GM12878 (cell line): ENCODE results near the gene SPIB. TPM values are rescaled to one million over a fixed set of nuclear protein-coding genes. Genes with fewer than 3 reads are reported as not detected.

ENCODE experiments used
- ATAC-seq: fragments of 200-7000 bp; cut with Tn5 transposase; 3 replicates; pipeline ENCODE4 v1.9.1; 2020; ENCODE audit warnings: mild to moderate bottlenecking, moderate library complexity
- BruUV-seq: library from RNA; stranded (reverse); fragments of 400-500 nt; replicated peaks from 2 replicates; lab custom pipeline; 2021; lab: Mats Ljungman, UMichigan
- CTCF ChIA-PET: fragments of 300-600 bp; sonication (Branson Sonifier 250); formaldehyde crosslinking; extraction: SDS; loops from one replicate; lab custom pipeline; 2021; ENCODE audit warnings: inconsistent platforms; lab: Yijun Ruan, JAX
- POLR2A ChIA-PET: fragments of 350-600 bp; formaldehyde crosslinking; extraction: SDS; loops from one replicate; lab custom pipeline; 2021; ENCODE audit warnings: inconsistent platforms; lab: Charles Lee
- RAD21 ChIA-PET: fragments of 300-600 bp; sonication (Branson Sonifier 250); formaldehyde crosslinking; loops from one replicate; lab custom pipeline; 2023; ENCODE audit warnings: antibody characterized with exemption; ENCODE audit not compliant: unreplicated experiment; lab: Charles Lee
- SMC1A ChIA-PET: fragments of 300-600 bp; sonication (Branson Sonifier 250); formaldehyde crosslinking; loops from one replicate; lab custom pipeline; 2023; ENCODE audit not compliant: unreplicated experiment, uncharacterized antibody; lab: Charles Lee
- DNase-seq: peaks from one replicate; pipeline ENCODE4 v3.0.0-alpha.2; 2011; ENCODE audit warnings: low read depth, low spot score
- FAIRE-seq: peaks from 3 replicates; lab custom pipeline; 2011; peaks lifted over from hg19 to GRCh38; lab: Jason Lieb, UNC
- H2AFZ ChIP-seq: 2 replicates; pipeline ENCODE4 v1.6.0; 2011; ENCODE audit warnings: low read depth, low read length, control low read depth; ENCODE audit not compliant: control insufficient read depth
- H3K27ac ChIP-seq: 2 replicates; pipeline ENCODE4 v1.5.1; 2011; ENCODE audit warnings: control low read depth; ENCODE audit not compliant: control insufficient read depth, insufficient read depth
- H3K27me3 ChIP-seq, 2 experiments: replicated peaks in 1 of 2; 2 replicates each; pipeline versions ENCODE4 v1.6.0 to v1.6.1; 2011; ENCODE audit warnings: low read length in 1 of 2; ENCODE audit not compliant: control insufficient read depth in 2 of 2, insufficient read depth in 2 of 2
- H3K36me3 ChIP-seq, 2 experiments: 2 replicates each; pipeline ENCODE4 v1.5.1; 2011; ENCODE audit warnings: low read length in 1 of 2; ENCODE audit not compliant: control insufficient read depth in 2 of 2, insufficient read depth in 2 of 2
- H3K4me1 ChIP-seq: 2 replicates; pipeline ENCODE4 v1.6.1; 2011; ENCODE audit warnings: mild to moderate bottlenecking, low read length, moderate library complexity, mixed read lengths; ENCODE audit not compliant: control insufficient read depth, insufficient read depth
- H3K4me2 ChIP-seq: 2 replicates; pipeline ENCODE4 v1.6.0; 2011; ENCODE audit warnings: control low read depth; ENCODE audit not compliant: control insufficient read depth, insufficient read depth
- H3K4me3 ChIP-seq: fragments of 200-600 bp; sonication (generic); 2 replicates; pipeline ENCODE4 v1.5.1; 2016
- H3K79me2 ChIP-seq: 2 replicates; pipeline ENCODE4 v1.6.0; 2011; ENCODE audit warnings: low read length; ENCODE audit not compliant: control insufficient read depth, insufficient read depth
- H3K9ac ChIP-seq: 2 replicates; pipeline ENCODE4 v1.8.0; 2011; ENCODE audit warnings: low read length, control low read depth, mixed read lengths; ENCODE audit not compliant: control insufficient read depth, insufficient read depth
- H3K9me3 ChIP-seq: replicated peaks from 3 replicates; pipeline ENCODE4 v1.5.1; 2011; ENCODE audit warnings: mild to moderate bottlenecking, low read length; ENCODE audit not compliant: control insufficient read depth, insufficient read depth
- H4K20me1 ChIP-seq: 2 replicates; pipeline ENCODE4 v1.6.0; 2011; ENCODE audit not compliant: control insufficient read depth, insufficient read depth
- EED ChIP-seq: sonication (generic); IDR thresholded peaks from 2 replicates; pipeline ENCODE4 v1.6.1; 2016; ENCODE audit warnings: antibody characterized with exemption, low read depth
- FOXM1 ChIP-seq: IDR thresholded peaks from 2 replicates; pipeline ENCODE4 v1.6.1; 2012; ENCODE audit warnings: low read depth, mild to moderate bottlenecking, inconsistent platforms, low read length, moderate library complexity
- POLR2A ChIP-seq: IDR thresholded peaks from 2 replicates; pipeline ENCODE4 v1.6.1; 2011; ENCODE audit warnings: low read depth, mild to moderate bottlenecking, low read length
- SREBF2 ChIP-seq: IDR thresholded peaks from 2 replicates; pipeline ENCODE4 v1.6.1; 2012; ENCODE audit warnings: mild to moderate bottlenecking, low read length
- whole genome bisulfite sequencing: methylation state at CpG from one replicate; pipeline ENCODE4 v1.1.6; 2016; ENCODE audit warnings: low lambda C conversion rate; ENCODE audit not compliant: insufficient replicate concordance, insufficient coverage; ENCODE audit errors: missing lambda C conversion rate; 5-methylcytosine and 5-hydroxymethylcytosine counted together
- in situ Hi-C: fragments of 300-500 bp; cut with MboI; formaldehyde crosslinking; loops from 9 replicates; pipeline ENCODE4 v1.14.3; 2018; ENCODE audit warnings: mixed read lengths
- intact Hi-C: fragments of 100-400 bp; cut with micrococcal nuclease; formaldehyde crosslinking; loops from one replicate; pipeline ENCODE4 v1.14.2; 2022; ENCODE audit not compliant: unreplicated experiment
- polyA plus RNA-seq, 11 experiments: library from polyadenylated mRNA; depleted of rRNA in 4 of 11; unstranded in 6 of 11; stranded (reverse) in 5 of 11; fragments of >200 nt; fragmentation: Nextera tagmentation in 4 of 11; fragmentation: Illumina TruSeq in 1 of 11; extraction: Ambion mirVana in 4 of 11; extraction: Trizol in 1 of 11; gene quantifications; 1 replicate in 1 of 11; 2 replicates in 10 of 11; pipeline versions ENCODE4 v1.2.1 to v1.2.3, GENCODE V29; 2011 to 2016; ENCODE audit warnings: inconsistent platforms in 2 of 11, missing spikeins in 2 of 11, low read depth in 1 of 11
- total RNA-seq, 4 experiments: library from RNA; depleted of rRNA in 3 of 4; stranded (reverse); fragments of >200 nt in 3 of 4; fragmentation: Illumina TruSeq in 1 of 4; extraction: Trizol in 1 of 4; gene quantifications; 2 replicates each; pipeline versions ENCODE4 v1.2.1 to v1.2.3, GENCODE V29; 2013 to 2021
- TF ChIP-seq, protein P1 (sequence below): fragments of 450-650 bp; IDR thresholded peaks from 2 replicates; pipeline ENCODE4 v1.6.1; 2017; ENCODE audit warnings: mild to moderate bottlenecking, moderate library complexity
- TF ChIP-seq, protein P2 (sequence below): fragments of 450-650 bp; IDR thresholded peaks from 2 replicates; pipeline ENCODE4 v1.6.1; 2017; ENCODE audit warnings: mild to moderate bottlenecking, moderate library complexity

The SPIB gene
- total and polyA plus RNA-seq, 10 of the 15 experiments (the other 5 are each of a cell fraction or from before 2014, with no cell fraction given), result 3.5 to 123 (median 56.0) TPM

DNA sequence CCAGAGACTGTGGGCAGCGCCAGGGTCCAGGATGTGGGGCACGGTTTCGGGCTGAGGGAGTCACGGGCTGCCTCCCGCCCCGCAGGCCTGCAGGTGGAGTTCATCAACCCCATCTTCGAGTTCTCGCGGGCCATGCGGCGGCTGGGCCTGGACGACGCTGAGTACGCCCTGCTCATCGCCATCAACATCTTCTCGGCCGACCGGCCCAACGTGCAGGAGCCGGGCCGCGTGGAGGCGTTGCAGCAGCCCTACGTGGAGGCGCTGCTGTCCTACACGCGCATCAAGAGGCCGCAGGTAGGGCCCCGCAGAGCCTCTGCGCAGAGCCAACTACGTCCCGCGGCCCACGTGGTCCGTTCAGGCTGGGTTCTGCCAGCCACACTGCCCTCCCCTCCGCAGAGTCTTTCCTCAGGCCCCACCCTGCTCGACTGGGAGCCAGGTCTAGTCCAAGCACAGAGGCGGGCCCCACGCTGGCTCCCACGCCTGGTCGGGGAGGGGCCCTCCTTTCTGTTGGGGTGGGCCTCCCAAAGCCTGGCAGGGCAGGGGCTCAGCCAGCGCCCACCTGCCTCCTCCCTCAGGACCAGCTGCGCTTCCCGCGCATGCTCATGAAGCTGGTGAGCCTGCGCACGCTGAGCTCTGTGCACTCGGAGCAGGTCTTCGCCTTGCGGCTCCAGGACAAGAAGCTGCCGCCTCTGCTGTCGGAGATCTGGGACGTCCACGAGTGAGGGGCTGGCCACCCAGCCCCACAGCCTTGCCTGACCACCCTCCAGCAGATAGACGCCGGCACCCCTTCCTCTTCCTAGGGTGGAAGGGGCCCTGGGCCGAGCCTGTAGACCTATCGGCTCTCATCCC, 36.6 kb upstream of the SPIB start:
- Histone ChIP-seq H3K9ac (no peak overlapping the region), H2AFZ (no peak overlapping the region), H3K27me3 (no peaks in the 10 kb centered on the region), H3K9me3 (no peaks in the 10 kb centered on the region), H3K4me1 (peaks cover 6% of the 10 kb centered on the region; the same call in 1 of the 2 replicates), H3K79me2 (peaks cover 23% of the 10 kb centered on the region), H3K27ac (no peak overlapping the region), H3K36me3 (peaks cover 8 to 19% of the 10 kb centered on the region in 2 experiments; a peak in 3 of 4 replicates), H3K4me3 (no peak overlapping the region), H3K4me2 (no peak overlapping the region), H4K20me1 (no peaks in the 10 kb centered on the region)
- CTCF ChIA-PET, result no interaction called here
- FAIRE-seq (no peak), DNase-seq (no peak), ATAC-seq (no peak)
- POLR2A ChIA-PET, result no interaction called here
- RAD21 ChIA-PET, result no interaction called here
- intact Hi-C loops (no loop called here), in situ Hi-C loops (no loop called here)
- TF ChIP-seq FOXM1 (no peak), EED (no peak), SREBF2 (no peak), POLR2A (peak; percentile 47)
- TF ChIP-seq, protein P1, sequence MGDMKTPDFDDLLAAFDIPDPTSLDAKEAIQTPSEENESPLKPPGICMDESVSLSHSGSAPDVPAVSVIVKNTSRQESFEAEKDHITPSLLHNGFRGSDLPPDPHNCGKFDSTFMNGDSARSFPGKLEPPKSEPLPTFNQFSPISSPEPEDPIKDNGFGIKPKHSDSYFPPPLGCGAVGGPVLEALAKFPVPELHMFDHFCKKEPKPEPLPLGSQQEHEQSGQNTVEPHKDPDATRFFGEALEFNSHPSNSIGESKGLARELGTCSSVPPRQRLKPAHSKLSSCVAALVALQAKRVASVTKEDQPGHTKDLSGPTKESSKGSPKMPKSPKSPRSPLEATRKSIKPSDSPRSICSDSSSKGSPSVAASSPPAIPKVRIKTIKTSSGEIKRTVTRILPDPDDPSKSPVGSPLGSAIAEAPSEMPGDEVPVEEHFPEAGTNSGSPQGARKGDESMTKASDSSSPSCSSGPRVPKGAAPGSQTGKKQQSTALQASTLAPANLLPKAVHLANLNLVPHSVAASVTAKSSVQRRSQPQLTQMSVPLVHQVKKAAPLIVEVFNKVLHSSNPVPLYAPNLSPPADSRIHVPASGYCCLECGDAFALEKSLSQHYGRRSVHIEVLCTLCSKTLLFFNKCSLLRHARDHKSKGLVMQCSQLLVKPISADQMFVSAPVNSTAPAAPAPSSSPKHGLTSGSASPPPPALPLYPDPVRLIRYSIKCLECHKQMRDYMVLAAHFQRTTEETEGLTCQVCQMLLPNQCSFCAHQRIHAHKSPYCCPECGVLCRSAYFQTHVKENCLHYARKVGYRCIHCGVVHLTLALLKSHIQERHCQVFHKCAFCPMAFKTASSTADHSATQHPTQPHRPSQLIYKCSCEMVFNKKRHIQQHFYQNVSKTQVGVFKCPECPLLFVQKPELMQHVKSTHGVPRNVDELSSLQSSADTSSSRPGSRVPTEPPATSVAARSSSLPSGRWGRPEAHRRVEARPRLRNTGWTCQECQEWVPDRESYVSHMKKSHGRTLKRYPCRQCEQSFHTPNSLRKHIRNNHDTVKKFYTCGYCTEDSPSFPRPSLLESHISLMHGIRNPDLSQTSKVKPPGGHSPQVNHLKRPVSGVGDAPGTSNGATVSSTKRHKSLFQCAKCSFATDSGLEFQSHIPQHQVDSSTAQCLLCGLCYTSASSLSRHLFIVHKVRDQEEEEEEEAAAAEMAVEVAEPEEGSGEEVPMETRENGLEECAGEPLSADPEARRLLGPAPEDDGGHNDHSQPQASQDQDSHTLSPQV, result no peak
- TF ChIP-seq, protein P2, sequence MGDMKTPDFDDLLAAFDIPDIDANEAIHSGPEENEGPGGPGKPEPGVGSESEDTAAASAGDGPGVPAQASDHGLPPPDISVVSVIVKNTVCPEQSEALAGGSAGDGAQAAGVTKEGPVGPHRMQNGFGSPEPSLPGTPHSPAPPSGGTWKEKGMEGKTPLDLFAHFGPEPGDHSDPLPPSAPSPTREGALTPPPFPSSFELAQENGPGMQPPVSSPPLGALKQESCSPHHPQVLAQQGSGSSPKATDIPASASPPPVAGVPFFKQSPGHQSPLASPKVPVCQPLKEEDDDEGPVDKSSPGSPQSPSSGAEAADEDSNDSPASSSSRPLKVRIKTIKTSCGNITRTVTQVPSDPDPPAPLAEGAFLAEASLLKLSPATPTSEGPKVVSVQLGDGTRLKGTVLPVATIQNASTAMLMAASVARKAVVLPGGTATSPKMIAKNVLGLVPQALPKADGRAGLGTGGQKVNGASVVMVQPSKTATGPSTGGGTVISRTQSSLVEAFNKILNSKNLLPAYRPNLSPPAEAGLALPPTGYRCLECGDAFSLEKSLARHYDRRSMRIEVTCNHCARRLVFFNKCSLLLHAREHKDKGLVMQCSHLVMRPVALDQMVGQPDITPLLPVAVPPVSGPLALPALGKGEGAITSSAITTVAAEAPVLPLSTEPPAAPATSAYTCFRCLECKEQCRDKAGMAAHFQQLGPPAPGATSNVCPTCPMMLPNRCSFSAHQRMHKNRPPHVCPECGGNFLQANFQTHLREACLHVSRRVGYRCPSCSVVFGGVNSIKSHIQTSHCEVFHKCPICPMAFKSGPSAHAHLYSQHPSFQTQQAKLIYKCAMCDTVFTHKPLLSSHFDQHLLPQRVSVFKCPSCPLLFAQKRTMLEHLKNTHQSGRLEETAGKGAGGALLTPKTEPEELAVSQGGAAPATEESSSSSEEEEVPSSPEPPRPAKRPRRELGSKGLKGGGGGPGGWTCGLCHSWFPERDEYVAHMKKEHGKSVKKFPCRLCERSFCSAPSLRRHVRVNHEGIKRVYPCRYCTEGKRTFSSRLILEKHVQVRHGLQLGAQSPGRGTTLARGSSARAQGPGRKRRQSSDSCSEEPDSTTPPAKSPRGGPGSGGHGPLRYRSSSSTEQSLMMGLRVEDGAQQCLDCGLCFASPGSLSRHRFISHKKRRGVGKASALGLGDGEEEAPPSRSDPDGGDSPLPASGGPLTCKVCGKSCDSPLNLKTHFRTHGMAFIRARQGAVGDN, result no peak
- no TSS peak for BruUV-seq
- WGBS, result 96% methylated on average over 58 of the region's 58 CpGs
- SMC1A ChIA-PET, result no interaction called here
